Iris pigment epithelial cell (primary cell): Measurements from ENCODE around the gene C9orf43.
A peak's percentile ranks its signal among the peaks of the same experiment; 100 is the strongest.
"Not testable (repeated sequence)": the region's sequence is repeated elsewhere in the genome, so short reads cannot be mapped to it uniquely, and the experiment has no call there.

Experiments used
- DNase-seq: peaks from one replicate; pipeline ENCODE4 v3.0.0-alpha.2; 2011; ENCODE audit warnings: low read depth

Gene C9orf43

GRCh38 chr9:113417370-113417769 lies 6.8 kb downstream of the C9orf43 start:
- no peak for DNase-seq

- no peak for DNase-seq
Observed at GRCh38 chr9:113421726-113422125, 11.2 kb downstream of the C9orf43 start.

- no peak for DNase-seq
Observed at GRCh38 chr9:113425072-113425471, 14.5 kb downstream of the C9orf43 start.

- DNase-seq: no peak
Observed at GRCh38 chr9:113426701-113427100, 16.2 kb downstream of the C9orf43 start.

DNA sequence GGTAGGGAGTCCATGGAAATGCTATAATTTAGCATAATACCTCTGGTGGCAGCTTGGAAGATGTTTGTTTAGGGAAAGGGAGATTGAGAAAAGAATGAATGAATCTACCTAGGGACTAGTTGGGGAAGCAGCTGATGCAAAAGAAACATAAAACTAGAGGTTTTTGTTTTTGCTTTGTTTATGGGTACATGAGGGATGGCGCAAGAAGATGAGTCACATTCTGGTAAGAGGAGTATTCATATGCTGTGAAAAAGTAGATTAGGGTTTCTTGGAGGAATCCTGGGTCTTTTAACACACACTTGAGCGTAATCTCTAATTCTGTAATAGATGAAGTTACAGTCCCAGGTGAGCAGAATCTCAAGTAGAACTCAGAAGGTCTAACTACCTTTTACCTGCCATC lies 17.1 kb downstream of the C9orf43 start:
- peak; percentile 76 for DNase-seq

DNA sequence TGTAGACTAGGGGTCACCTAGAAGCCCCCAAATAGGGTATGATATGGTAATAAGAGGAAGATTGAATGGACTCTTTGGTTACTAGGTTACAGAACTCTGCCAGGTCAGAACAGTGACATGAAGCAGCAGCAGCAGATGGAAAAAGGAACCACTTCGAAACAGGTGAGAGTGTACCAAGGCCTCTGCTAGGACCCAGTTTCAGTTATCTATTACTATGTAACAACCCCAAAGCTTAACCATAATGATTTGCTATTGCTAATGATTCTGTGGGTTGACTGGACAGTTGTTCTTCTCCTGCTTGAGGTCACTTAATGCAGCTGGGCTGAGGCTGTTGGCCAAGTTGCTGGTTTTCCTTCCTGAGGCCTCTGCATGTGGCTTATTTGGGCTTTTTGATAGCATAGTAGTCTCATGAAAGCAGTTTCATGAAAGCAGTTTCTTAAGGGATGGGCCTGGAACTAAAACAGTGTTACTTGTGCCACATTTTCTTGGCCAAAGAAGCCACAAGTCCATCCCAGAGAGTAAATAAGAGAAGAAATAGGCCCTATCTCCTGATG lies 17.6 kb downstream of the C9orf43 start:
- peak; percentile 7 for DNase-seq

GRCh38 chr9:113431191-113431590 lies 20.6 kb downstream of the C9orf43 start:
- DNase-seq: no peak

GRCh38 chr9:113436728-113437515 lies 26.4 kb downstream of the C9orf43 start:
- peak; percentile 40 for DNase-seq

- DNase-seq: not testable (repeated sequence)
Observed at GRCh38 chr9:113437716-113438115, 27.2 kb downstream of the C9orf43 start.

DNA sequence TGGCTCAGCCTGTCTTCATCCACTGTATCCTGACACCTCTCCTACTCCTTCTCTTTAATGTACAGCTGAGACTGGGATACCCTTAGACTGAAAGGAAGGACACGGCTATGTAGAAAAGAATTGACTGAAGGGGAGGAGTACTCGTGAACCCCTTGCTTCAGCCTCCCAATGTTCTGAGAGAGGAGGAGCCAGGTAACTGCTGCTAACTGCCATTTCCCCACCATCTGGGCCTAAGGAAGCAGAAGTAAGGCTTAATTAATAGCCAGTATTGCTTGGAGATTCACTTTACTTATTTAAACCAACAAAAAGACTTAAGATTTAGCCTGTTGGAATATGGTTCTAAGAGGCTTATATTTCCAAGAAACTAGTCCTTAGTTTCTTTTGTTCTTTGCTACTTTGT lies 34.2 kb downstream of the C9orf43 start:
- DNase-seq: no peak

DNA sequence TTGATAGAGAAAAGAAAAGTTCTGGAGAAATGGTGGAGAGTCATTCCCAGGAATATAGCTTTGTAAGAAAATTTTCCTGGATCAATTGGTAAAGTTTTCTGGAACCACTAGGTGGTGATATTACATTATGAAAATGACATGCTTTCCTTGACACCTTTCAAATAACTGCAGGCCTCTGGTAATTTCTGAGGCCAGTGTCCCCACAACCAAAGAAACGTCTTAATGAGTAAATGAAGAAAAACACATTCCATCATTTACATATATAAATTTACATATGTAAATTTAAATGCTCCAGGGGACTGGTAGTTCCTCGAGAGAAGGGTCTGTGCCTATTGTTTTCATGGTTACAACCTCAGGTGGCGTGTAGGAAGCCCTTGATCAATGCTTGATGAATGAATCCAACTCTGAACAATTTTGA lies 35.8 kb downstream of the C9orf43 start:
- peak; percentile 33 for DNase-seq

DNA sequence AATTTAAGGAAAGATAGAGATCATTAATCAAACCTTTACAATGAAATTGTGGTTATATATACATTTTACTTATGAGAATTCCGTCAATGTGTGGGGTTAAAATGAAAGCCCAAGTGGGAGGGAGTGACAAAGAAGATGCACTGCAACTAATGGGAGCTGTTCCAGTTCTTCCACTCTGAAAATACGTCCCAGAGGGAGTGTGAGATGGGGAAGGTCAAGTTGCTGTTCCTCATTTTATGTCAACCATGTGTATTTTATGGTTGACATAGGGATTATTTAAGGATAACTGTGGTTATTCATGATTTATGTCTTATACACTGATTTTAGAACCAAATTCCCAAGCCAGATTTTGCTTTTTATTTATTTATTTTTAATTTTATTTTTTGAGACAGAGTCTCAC lies 38.8 kb downstream of the C9orf43 start:
- no peak for DNase-seq

GRCh38 chr9:113452113-113452605 lies 41.6 kb downstream of the C9orf43 start:
- no peak for DNase-seq

- peak; percentile 94 for DNase-seq
Observed at GRCh38 chr9:113454914-113455761, 44.6 kb downstream of the C9orf43 start.

DNA sequence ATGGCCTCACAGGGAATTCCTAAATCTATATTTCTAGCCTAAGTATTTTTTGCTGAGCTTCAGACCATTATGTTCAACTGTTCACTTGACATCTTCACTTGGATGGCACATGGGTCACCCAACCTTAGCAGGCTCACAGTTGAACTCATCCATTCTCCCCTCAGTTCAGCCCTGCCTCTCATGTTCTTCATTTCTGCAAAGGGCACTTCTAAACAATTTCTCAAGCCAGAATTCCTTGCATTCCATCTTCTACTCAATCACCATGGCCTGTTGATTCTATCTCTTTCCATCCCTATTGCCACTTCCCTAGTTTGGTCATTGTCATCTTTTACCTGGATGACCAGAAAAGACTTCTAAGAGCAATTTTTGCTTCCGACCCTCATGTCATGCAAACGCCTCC lies 45.7 kb downstream of the C9orf43 start:
- DNase-seq: peak; percentile 40

DNA sequence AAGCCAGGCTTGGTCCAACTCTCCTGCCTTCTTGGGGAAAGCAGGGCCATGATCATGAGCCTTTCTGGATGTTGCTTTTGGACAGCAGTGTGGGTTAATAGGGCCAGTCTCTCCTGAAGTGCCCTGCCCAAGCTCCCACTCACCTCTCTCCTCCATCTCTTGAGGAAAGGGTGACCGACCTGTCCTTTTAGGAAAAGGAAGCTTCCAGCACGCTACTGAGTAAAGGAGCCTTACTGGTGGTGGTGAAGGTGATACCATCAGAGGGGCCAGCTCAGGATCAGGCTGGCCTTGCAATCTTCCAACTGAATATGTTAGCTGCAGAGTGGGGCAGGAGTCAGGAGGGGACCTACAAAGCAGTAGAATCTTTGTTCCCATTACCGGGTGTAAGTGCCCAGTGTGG lies 50.7 kb downstream of the C9orf43 start:
- DNase-seq: no peak

DNA sequence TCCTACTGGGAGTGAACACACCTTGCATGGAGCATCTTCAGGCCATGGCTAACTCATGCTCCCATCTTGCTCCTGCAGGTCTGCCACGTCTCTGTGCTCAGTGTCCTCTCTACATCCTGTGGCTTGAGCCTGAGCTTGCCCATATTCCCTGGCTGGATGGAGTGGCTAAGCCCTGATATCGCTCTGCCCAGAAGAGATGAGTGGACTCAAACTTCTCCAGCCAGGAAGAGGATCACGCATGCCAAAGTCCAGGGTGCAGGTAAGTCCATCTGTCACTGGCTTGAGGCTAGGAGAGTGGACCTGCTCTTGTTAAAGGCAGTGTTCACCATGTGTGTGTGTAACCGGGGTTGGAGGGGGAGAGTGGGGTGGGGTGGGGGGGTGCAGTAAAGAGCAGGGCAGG lies 51.4 kb downstream of the C9orf43 start:
- DNase-seq: no peak

GRCh38 chr9:113462781-113463286 lies 52.3 kb downstream of the C9orf43 start:
- no peak for DNase-seq

GRCh38 chr9:113463418-113464285 lies 53.1 kb downstream of the C9orf43 start, which contains the start of gene RGS3:
Gene RGS3, plus strand, starts transcription at chr9:113463727. Its CDS starts 76 bp downstream, at chr9:113463803.
- peak; percentile 23 for DNase-seq

DNA sequence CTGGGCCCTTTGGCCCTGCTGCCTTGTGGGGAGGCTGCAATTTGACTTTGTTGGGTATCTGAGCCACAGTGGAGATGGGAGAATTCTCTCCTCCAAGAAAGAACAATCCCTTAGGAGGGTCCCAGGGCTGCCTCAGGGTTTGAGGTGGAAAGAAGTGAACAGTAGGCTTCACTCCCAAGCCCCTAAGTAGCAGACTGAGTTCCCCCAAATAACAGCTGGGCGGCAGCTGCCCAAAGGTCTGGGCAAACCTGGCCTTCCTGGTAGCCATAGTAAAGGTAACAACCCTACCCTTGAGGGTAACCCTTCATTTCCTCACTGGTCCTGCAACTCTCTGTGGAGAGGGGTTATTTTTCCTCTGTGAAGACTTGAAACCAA lies 53.7 kb downstream of the C9orf43 start:
- no peak for DNase-seq

DNA sequence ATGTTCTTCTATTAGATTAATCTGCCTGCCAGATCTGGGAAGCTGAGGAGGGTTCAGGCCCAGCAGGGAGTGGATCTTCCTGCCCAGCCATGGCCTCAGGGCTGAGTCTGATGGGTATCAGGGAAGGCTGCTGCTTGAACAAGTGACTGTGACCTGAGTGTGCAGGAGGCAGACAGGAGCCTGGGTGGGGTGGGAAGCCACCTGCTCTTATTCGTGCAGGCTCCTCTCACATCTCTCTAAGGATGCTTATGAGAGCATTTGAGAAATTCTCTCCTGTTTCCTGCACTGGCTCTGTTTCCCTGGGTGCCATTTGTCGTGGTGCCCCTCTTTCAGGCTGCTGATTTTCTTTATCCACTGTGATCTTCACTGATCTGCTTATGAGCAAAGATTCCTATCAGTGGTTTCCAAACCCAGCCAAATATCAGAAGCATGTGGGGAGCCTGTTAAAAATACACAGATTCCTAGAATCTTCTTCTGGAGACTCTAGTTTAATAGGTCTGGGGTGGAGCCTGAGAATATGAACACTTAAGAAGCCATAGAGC lies 55.1 kb downstream of the C9orf43 start:
- no peak for DNase-seq
